CD14-positive monocyte (primary cell): Measurements from ENCODE around the gene ACTL10. TPM values are rescaled to one million over a fixed set of nuclear protein-coding genes. Genes with fewer than 3 reads are reported as not detected.
A peak's percentile ranks its signal among the peaks of the same experiment; 100 is the strongest.

Experiments used
- DNase-seq, 3 donors: peaks; one replicate each; pipeline ENCODE4 v3.0.0-alpha.2; 2011 to 2022
- H2AFZ ChIP-seq: 2 replicates; pipeline ENCODE4 v1.6.0; 2012; ENCODE audit warnings: mild to moderate bottlenecking, low read depth, low read length, inconsistent platforms; ENCODE audit not compliant: insufficient read depth, poor library complexity, severe bottlenecking
- H3K27ac ChIP-seq, 2 donors: 1 replicate in 1 of 2; 2 replicates in 1 of 2; pipeline ENCODE4 v1.5.1; 2012 to 2013; ENCODE audit warnings: low read length in 2 of 2, control low read depth in 1 of 2, inconsistent platforms in 1 of 2, low read depth in 1 of 2, mild to moderate bottlenecking in 1 of 2
- H3K27me3 ChIP-seq, 2 donors: one replicate each; pipeline versions ENCODE4 v1.6.0 to v1.6.1; 2011 to 2013; ENCODE audit warnings: low read length in 2 of 2; ENCODE audit not compliant: control insufficient read depth in 2 of 2, insufficient read depth in 2 of 2
- H3K36me3 ChIP-seq, 2 donors: replicated peaks in 1 of 2; 1 replicate in 1 of 2; 2 replicates in 1 of 2; pipeline versions ENCODE4 v1.5.1 to v1.6.1; 2012 to 2013; ENCODE audit warnings: low read length in 2 of 2, control low read depth in 1 of 2, inconsistent platforms in 1 of 2, mild to moderate bottlenecking in 1 of 2; ENCODE audit not compliant: insufficient read depth in 2 of 2, control insufficient read depth in 1 of 2
- H3K4me1 ChIP-seq, 2 donors: 1 replicate in 1 of 2; 2 replicates in 1 of 2; pipeline versions ENCODE4 v1.5.1 to v1.6.1; 2012 to 2013; ENCODE audit warnings: low read length in 2 of 2, control low read depth in 1 of 2, inconsistent platforms in 1 of 2, mild to moderate bottlenecking in 1 of 2, moderate library complexity in 1 of 2; ENCODE audit not compliant: insufficient read depth in 2 of 2, control insufficient read depth in 1 of 2
- H3K4me2 ChIP-seq: replicated peaks from 2 replicates; pipeline ENCODE3; 2012; ENCODE audit warnings: low read length, moderate library complexity, mild to moderate bottlenecking; ENCODE audit not compliant: poor library complexity, severe bottlenecking; ENCODE audit errors: extremely low read depth
- H3K4me3 ChIP-seq, 3 experiments: fragments of 200-600 bp in 1 of 3; sonication (generic) in 1 of 3; replicated peaks in 1 of 3; 1 replicate in 2 of 3; 2 replicates in 1 of 3; pipeline ENCODE4 v1.5.1; 2011 to 2013; ENCODE audit warnings: low read length in 3 of 3, mild to moderate bottlenecking in 3 of 3, control low read depth in 2 of 3, low read depth in 2 of 3, inconsistent platforms in 1 of 3, moderate library complexity in 1 of 3
- H3K79me2 ChIP-seq: 2 replicates; pipeline ENCODE4 v1.6.0; 2012; ENCODE audit warnings: mild to moderate bottlenecking, control low read depth, inconsistent platforms, low read length, moderate library complexity; ENCODE audit not compliant: insufficient read depth
- H3K9ac ChIP-seq: 2 replicates; pipeline ENCODE4 v1.6.0; 2017; ENCODE audit warnings: low read length, mild to moderate bottlenecking; ENCODE audit not compliant: insufficient read depth, poor library complexity, severe bottlenecking
- H3K9me3 ChIP-seq, 2 donors: replicated peaks in 1 of 2; 1 replicate in 1 of 2; 2 replicates in 1 of 2; pipeline versions ENCODE4 v1.5.1 to v1.6.1; 2012 to 2013; ENCODE audit warnings: low read length in 2 of 2, control low read depth in 1 of 2; ENCODE audit not compliant: control insufficient read depth in 1 of 2, insufficient read depth in 1 of 2
- H4K20me1 ChIP-seq: 2 replicates; pipeline ENCODE4 v1.6.0; 2012; ENCODE audit warnings: mild to moderate bottlenecking, low read length, control low read depth, moderate library complexity; ENCODE audit not compliant: insufficient read depth
- H3K27ac Mint-ChIP-seq, 7 donors: one replicate each; pipeline ENCODE4 v1.8.0; 2020; ENCODE audit warnings: mild to moderate bottlenecking in 7 of 7, mixed read lengths in 7 of 7, moderate library complexity in 6 of 7, inconsistent platforms in 2 of 7
- H3K27me3 Mint-ChIP-seq, 3 donors: one replicate each; pipeline ENCODE4 v1.8.0; 2021 to 2022; ENCODE audit warnings: low read depth in 3 of 3, mild to moderate bottlenecking in 3 of 3, mixed read lengths in 3 of 3, moderate library complexity in 3 of 3, inconsistent platforms in 1 of 3
- H3K36me3 Mint-ChIP-seq, 2 donors: one replicate each; pipeline ENCODE4 v1.8.0; 2020; ENCODE audit warnings: mixed read lengths in 2 of 2, inconsistent platforms in 1 of 2, mild to moderate bottlenecking in 1 of 2
- H3K4me1 Mint-ChIP-seq: one replicate; pipeline ENCODE4 v1.8.0; 2020; ENCODE audit warnings: mild to moderate bottlenecking, mixed read lengths
- H3K4me3 Mint-ChIP-seq, 2 donors: one replicate each; pipeline ENCODE4 v1.8.0; 2020; ENCODE audit warnings: mild to moderate bottlenecking in 2 of 2, mixed read lengths in 2 of 2, moderate library complexity in 1 of 2
- H3K9me3 Mint-ChIP-seq, 7 donors: one replicate each; pipeline ENCODE4 v1.8.0; 2020 to 2022; ENCODE audit warnings: mixed read lengths in 7 of 7, mild to moderate bottlenecking in 6 of 7, moderate library complexity in 6 of 7, inconsistent platforms in 2 of 7
- CTCF ChIP-seq: fragments of 200-600 bp; IDR thresholded peaks from one replicate; pipeline ENCODE4 v1.8.0; 2022; ENCODE audit warnings: antibody characterized with exemption, mild to moderate bottlenecking
- WGBS: methylation state at CpG from one replicate; pipeline ENCODE4 v1.1.5; 2013; ENCODE audit warnings: missing lambda C conversion rate; ENCODE audit not compliant: insufficient coverage; 5-methylcytosine and 5-hydroxymethylcytosine counted together
- intact Hi-C, 2 donors: fragments of 100-400 bp; cut with micrococcal nuclease; formaldehyde crosslinking; loops; one replicate each; pipeline versions ENCODE4 v1.15.0 to v1.15.1; 2023
- polyA plus RNA-seq, 3 donors: library from polyadenylated mRNA; depleted of rRNA in 1 of 3; unstranded in 2 of 3; stranded (reverse) in 1 of 3; fragments of 300-500 nt in 2 of 3; fragments of >200 nt in 1 of 3; fragmentation: Illumina TruSeq in 2 of 3; gene quantifications; 1 replicate in 2 of 3; 2 replicates in 1 of 3; pipeline ENCODE4 v1.2.3, GENCODE V29; 2012 to 2021

ACTL10 gene
- polyA plus RNA-seq, 3 donors: 0.31 to 1.2 (median 1.1) TPM

DNA sequence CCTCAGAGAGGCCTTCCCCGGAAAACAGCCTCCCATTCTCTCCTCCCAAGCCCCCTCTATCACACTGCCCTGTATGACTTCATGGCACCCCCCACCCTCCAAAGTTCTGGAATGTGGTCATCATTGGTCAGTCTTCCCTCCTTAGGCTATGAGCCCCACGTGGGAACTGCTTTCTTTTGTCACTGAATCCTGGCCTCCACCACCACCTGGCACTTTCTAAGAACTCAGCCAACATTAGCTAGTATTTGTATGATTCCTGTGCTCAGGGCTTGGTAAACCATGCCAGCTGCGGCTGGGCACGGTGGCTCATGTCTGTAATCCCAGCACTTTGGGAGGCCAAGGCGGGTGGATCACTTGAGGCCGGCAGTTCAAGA, 27.9 kb downstream of the ACTL10 start:
- WGBS: 98% methylated on average over 5 of the region's 6 CpGs
- no peaks in the 10 kb centered on the region for H3K9me3 ChIP-seq
- Mint-ChIP-seq H3K27me3 (no peaks in the 10 kb centered on the region), H3K9me3 (peaks cover 2 to 9% (median 5%) of the 10 kb centered on the region in 7 donors), H3K4me3 (no peak overlapping the region), H3K4me1 (peaks cover 11% of the 10 kb centered on the region), H3K36me3 (no peaks in the 10 kb centered on the region), H3K27ac (peak overlapping the region in 1 of 7 donors; percentile 25)
- no peak overlapping the region for H3K27ac ChIP-seq
- no peaks in the 10 kb centered on the region for H4K20me1 ChIP-seq
- H3K4me2 ChIP-seq: no peak overlapping the region
- no peaks in the 10 kb centered on the region for H3K36me3 ChIP-seq
- H3K27me3 ChIP-seq: no peaks in the 10 kb centered on the region
- intact Hi-C loops: no loop called here
- no peak overlapping the region for H3K9ac ChIP-seq
- DNase-seq: no peak
- H3K79me2 ChIP-seq: no peaks in the 10 kb centered on the region
- peaks cover 5 to 13% of the 10 kb centered on the region in 2 donors for H3K4me1 ChIP-seq
- H3K4me3 ChIP-seq: no peak overlapping the region
- no peak overlapping the region for H2AFZ ChIP-seq
- TF ChIP-seq CTCF: no peak

DNA sequence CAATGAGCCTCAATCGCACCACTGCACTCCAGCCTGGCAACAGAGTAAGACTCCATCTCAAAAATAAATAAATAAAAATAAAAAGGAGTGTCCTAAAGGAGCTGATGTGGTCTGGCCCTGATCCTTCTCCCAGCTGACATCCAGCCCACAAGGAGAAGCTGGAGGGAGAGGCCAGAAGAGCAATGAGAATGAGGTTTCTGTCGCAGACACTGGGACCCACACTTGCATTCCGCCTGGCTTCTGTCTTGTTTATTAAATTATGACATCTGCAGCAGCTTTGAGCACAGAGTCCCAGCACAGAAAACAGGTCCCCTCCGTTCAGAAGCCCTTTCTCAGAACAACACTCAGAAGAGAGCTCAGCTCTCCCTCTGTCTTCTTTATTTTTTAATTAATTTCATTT, 29.7 kb downstream of the ACTL10 start:
- no peak overlapping the region for H3K27ac ChIP-seq
- intact Hi-C loops: no loop called here
- no CpG with 5 or more reads among the region's 4 CpGs for WGBS
- no peaks in the 10 kb centered on the region for H4K20me1 ChIP-seq
- H3K4me3 ChIP-seq: no peak overlapping the region
- H3K4me1 ChIP-seq: no peaks in the 10 kb centered on the region
- Mint-ChIP-seq H3K4me1 (peaks cover 2% of the 10 kb centered on the region), H3K4me3 (no peak overlapping the region), H3K36me3 (no peaks in the 10 kb centered on the region), H3K9me3 (peaks cover 7 to 17% (median 11%) of the 10 kb centered on the region in 7 donors), H3K27ac (no peak overlapping the region), H3K27me3 (no peaks in the 10 kb centered on the region)
- no peak overlapping the region for H2AFZ ChIP-seq
- H3K36me3 ChIP-seq: no peaks in the 10 kb centered on the region
- H3K27me3 ChIP-seq: no peaks in the 10 kb centered on the region
- DNase-seq: no peak
- peaks cover 0 to 6% of the 10 kb centered on the region in 2 donors for H3K9me3 ChIP-seq
- H3K79me2 ChIP-seq: no peaks in the 10 kb centered on the region
- no peak overlapping the region for H3K9ac ChIP-seq
- H3K4me2 ChIP-seq: no peak overlapping the region
- no peak for TF ChIP-seq CTCF
